K562 (cell line): ENCODE data around the gene CDKN1B. TPM values are rescaled to one million over a fixed set of nuclear protein-coding genes. Genes with fewer than 3 reads are reported as not detected.

Experiments
- ARID1B ChIP-seq: fragments of 450-650 bp; IDR thresholded peaks from 2 replicates; pipeline ENCODE4 v1.6.1; 2016; ENCODE audit warnings: antibody characterized with exemption, mild to moderate bottlenecking, inconsistent platforms
- CREB3 ChIP-seq: fragments of 450-650 bp; conservative IDR thresholded peaks from 2 replicates; pipeline ENCODE4 v1.6.1; 2016; ENCODE audit warnings: missing genetic modification characterization, low read depth, mild to moderate bottlenecking, missing compliant biosample characterization, moderate library complexity
- CSDE1 ChIP-seq, 2 experiments: fragments of 450-650 bp; IDR thresholded peaks; 2 replicates each; pipeline ENCODE4 v1.6.1; 2016; ENCODE audit warnings: mild to moderate bottlenecking in 1 of 2
- CTCF ChIP-seq, 3 experiments: IDR thresholded peaks in 2 of 3; conservative IDR thresholded peaks in 1 of 3; 2 replicates each; pipeline ENCODE4 v1.5.1; 2011 to 2012; ENCODE audit warnings: low read length in 3 of 3, mild to moderate bottlenecking in 3 of 3, control low read depth in 2 of 3, improper control_type of control experiment in 1 of 3, inconsistent platforms in 1 of 3, low read depth in 1 of 3, mixed read lengths in 1 of 3, moderate library complexity in 1 of 3; ENCODE audit not compliant: insufficient read depth in 2 of 3
- CTCFL ChIP-seq: IDR thresholded peaks from 2 replicates; pipeline ENCODE4 v1.6.1; 2011; ENCODE audit warnings: borderline replicate concordance, low read depth, mild to moderate bottlenecking, moderate library complexity, low read length; ENCODE audit not compliant: insufficient read depth, poor library complexity, severe bottlenecking
- DACH1 ChIP-seq: fragments of 450-650 bp; IDR thresholded peaks from 2 replicates; pipeline ENCODE4 v1.6.1; 2018; ENCODE audit not compliant: partially characterized antibody
- HDAC6 ChIP-seq: IDR thresholded peaks from 2 replicates; pipeline ENCODE4 v1.6.1; 2012; ENCODE audit warnings: low read depth, mild to moderate bottlenecking, control low read depth, inconsistent platforms, low read length, moderate library complexity
- MIER1 ChIP-seq: fragments of 450-650 bp; IDR thresholded peaks from 2 replicates; pipeline ENCODE4 v1.6.1; 2016; ENCODE audit warnings: antibody characterized with exemption, mild to moderate bottlenecking, low read depth
- PPARD ChIP-seq: fragments of 250-450 bp; sonication (Bioruptor Pico); IDR thresholded peaks from 2 replicates; pipeline ENCODE4 v1.8.0; 2022; ENCODE audit warnings: inconsistent platforms, mild to moderate bottlenecking, moderate library complexity
- RNF2 ChIP-seq: sonication (generic); IDR thresholded peaks from 2 replicates; pipeline ENCODE4 v1.6.1; 2016
- SRSF1 ChIP-seq: fragments of 200-400 bp; formaldehyde crosslinking; IDR thresholded peaks from 2 replicates; pipeline ENCODE4 v1.6.1; 2017; ENCODE audit warnings: mild to moderate bottlenecking, low read depth, low read length, moderate library complexity
- STAT6 ChIP-seq: sonication (generic); formaldehyde crosslinking; IDR thresholded peaks from 2 replicates; pipeline ENCODE4 v1.8.1; 2023; ENCODE audit warnings: mild to moderate bottlenecking, missing genetic modification reagents
- TAL1 ChIP-seq: fragments of 450-650 bp; IDR thresholded peaks from 2 replicates; pipeline ENCODE4 v1.6.1; 2016; ENCODE audit warnings: mild to moderate bottlenecking
- ZBTB5 ChIP-seq: fragments of 450-650 bp; IDR thresholded peaks from 2 replicates; pipeline ENCODE4 v1.6.1; 2017; ENCODE audit warnings: antibody characterized with exemption
- ZNF76 ChIP-seq: fragments of 250-450 bp; sonication (Bioruptor Pico); IDR thresholded peaks from 2 replicates; pipeline ENCODE4 v1.4.0; 2020; ENCODE audit warnings: mild to moderate bottlenecking, moderate library complexity, borderline replicate concordance
- polyA plus RNA-seq, 8 experiments: library from polyadenylated mRNA; depleted of rRNA in 4 of 8; stranded (reverse) in 5 of 8; unstranded in 3 of 8; fragments of >200 nt; fragmentation: Nextera tagmentation in 2 of 8; fragmentation: Illumina TruSeq in 1 of 8; extraction: Ambion mirVana in 2 of 8; extraction: Trizol in 1 of 8; gene quantifications; 2 replicates each; pipeline versions ENCODE4 v1.2.1 to v1.2.3, GENCODE V29; 2011 to 2014; ENCODE audit warnings: inconsistent platforms in 1 of 8, missing spikeins in 1 of 8
- total RNA-seq, 7 experiments: library from RNA; depleted of rRNA in 6 of 7; stranded (reverse); fragments of >200 nt in 6 of 7; fragmentation: Illumina TruSeq in 2 of 7; extraction: Trizol in 2 of 7; gene quantifications; 2 replicates each; pipeline versions ENCODE4 v1.2.1 to v1.2.3, GENCODE V29; 2011 to 2021; ENCODE audit warnings: low replicate concordance in 1 of 7
- TF ChIP-seq, protein P1 (sequence below): sonication (generic); formaldehyde crosslinking; IDR thresholded peaks from 2 replicates; pipeline ENCODE4 v1.8.0; 2022; ENCODE audit warnings: missing genetic modification reagents, mild to moderate bottlenecking, moderate library complexity, borderline replicate concordance

CDKN1B gene
- total and polyA plus RNA-seq, 9 of the 15 experiments (the other 6 are each of a cell fraction or from before 2014, with no cell fraction given), result 2.6 to 35.2 (median 15.5) TPM

DNA sequence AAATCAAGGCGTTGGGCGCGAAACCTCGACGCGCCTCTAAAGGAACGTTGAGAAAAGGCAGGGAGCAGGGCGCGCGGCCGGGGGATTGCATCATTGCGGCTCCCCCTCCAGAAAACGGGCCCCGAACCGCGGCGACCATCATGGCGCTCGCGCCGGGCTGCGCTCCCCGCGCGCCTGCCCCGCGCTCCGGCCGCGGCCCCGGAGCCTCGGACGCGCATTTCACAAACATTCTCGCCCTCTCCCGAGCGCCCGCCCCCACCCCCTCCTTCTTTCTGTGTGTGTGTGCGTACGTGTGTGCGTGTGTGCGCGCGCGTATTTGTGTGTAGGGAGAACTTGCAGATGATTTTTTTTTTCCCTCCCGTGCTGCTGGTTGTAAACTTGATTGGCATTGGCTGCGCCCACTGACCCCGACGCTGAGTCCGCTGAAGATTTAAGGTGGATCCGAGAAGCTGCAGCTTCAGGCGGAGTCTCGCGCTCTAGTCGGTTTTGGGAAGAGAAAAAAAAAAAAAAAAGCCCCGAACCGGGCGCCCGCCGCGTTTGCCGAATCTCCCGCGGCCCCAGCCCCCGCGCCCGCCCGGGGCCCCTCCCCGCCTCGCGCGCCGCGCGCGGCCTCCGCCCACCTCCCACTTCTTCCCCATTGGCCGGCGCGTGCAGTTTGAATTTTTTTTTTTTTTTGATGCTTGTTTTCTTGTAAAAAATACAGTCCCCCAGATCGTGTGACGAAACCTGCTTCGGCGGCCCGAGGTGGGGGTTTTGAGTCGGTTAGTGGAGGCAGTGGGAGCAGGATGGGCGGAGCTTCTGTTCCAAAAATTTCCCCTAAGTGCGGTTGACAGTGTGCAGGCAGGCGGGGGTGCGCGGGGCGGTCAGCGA lies 8.2 kb downstream of the CDKN1B start (continued):
- no peak for TF ChIP-seq ARID1B
- TF ChIP-seq CREB3 (tag), result no peak
- TF ChIP-seq ZBTB5, result no peak
- no peak for TF ChIP-seq PPARD (CRISPR knock-in tag)
- no peak for TF ChIP-seq STAT6
- TF ChIP-seq MIER1, result no peak
- no peak for TF ChIP-seq SRSF1
- no peak for TF ChIP-seq HDAC6
- no peak for TF ChIP-seq CTCFL
- no peak for TF ChIP-seq ZNF76 (CRISPR knock-in tag)
- no peak for TF ChIP-seq DACH1
- TF ChIP-seq CTCF (IDR thresholded peaks at IDR 0.05 in 2 of 3, conservative IDR thresholded peaks at IDR 0.05 in 1 of 3; ENCODE audit: insufficient read depth in 2 of 3, low read depth in 1 of 3, low read length in 3 of 3), result no peak
- no peak for TF ChIP-seq CSDE1 (IDR thresholded peaks at IDR 0.05)
- TF ChIP-seq, protein P1, sequence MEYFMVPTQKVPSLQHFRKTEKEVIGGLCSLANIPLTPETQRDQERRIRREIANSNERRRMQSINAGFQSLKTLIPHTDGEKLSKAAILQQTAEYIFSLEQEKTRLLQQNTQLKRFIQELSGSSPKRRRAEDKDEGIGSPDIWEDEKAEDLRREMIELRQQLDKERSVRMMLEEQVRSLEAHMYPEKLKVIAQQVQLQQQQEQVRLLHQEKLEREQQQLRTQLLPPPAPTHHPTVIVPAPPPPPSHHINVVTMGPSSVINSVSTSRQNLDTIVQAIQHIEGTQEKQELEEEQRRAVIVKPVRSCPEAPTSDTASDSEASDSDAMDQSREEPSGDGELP (CRISPR knock-in tag), result 0 out of 2 replicates have a peak, but pooled peaks have one; percentile 41
- TF ChIP-seq RNF2, result peak; percentile 73; the same call in 1 of the 2 replicates
- no peak for TF ChIP-seq TAL1
